ENCODE measurements around the gene FAM98C. TPM values are rescaled to one million over a fixed set of nuclear protein-coding genes. Genes with fewer than 3 reads are reported as not detected.
A peak's percentile ranks its signal among the peaks of the same experiment; 100 is the strongest.
"Not testable (repeated sequence)": the region's sequence is repeated elsewhere in the genome, so short reads cannot be mapped to it uniquely, and the experiment has no call there.

Gene FAM98C
- polyA plus RNA-seq, 6 donors from 2014 or later: 3.6 to 23.8 (median 14.2) TPM

DNA sequence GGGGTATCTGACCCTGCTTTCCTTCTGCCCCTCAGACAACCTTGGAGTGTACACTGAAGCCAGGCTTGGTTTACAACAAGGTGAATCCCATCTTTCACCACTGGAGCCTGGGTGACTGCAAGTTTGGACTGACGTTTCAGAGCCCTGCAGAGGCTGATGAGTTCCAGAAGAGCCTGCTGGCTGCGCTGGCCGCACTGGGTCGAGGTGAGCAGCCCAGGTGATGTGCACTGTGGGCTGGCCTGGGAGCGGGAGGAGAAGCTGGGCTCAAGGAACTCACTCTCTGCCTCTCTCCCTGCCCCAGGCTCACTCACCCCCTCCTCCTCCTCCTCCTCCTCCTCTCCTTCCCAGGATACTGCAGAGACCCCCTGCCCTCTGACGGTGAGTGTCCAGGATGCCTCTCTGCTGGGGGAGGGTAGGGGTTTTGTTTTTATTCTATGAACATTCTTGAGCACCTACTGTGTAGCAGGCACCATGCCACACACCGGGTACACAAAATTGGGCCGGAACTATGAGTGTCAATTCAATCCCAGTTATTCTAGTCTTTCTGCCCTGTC, 10.9 kb upstream of the FAM98C start:
- Mint-ChIP-seq H3K36me3 (peaks cover 0 to 8% of the 10 kb centered on the region in 2 donors), H3K4me3 (no peak overlapping the region), H3K27ac (peak overlapping the region in 1 of 6 donors; percentile 33), H3K9me3 (peaks cover 0 to 3% (median 0%) of the 10 kb centered on the region in 7 donors), H3K4me1 (peaks cover 22 to 38% (median 29%) of the 10 kb centered on the region in 3 donors), H3K27me3 (peaks cover 38 to 63% (median 49%) of the 10 kb centered on the region in 3 donors)
- ATAC-seq (ENCODE audit: low read depth in 2 of 2) (no peak), DNase-seq (no peak)

GRCh38 chr19:38392707-38393308, 10.1 kb upstream of the FAM98C start:
- ATAC-seq (ENCODE audit: low read depth in 2 of 2) (no peak), DNase-seq (no peak)
- Mint-ChIP-seq H3K9me3 (peaks cover 0 to 2% (median 0%) of the 10 kb centered on the region in 7 donors), H3K36me3 (peaks cover 0 to under 1% of the 10 kb centered on the region in 2 donors), H3K27me3 (peaks cover 36 to 63% (median 50%) of the 10 kb centered on the region in 3 donors), H3K27ac (peak overlapping the region in 1 of 6 donors; percentile 24), H3K4me3 (no peak overlapping the region), H3K4me1 (peaks cover 15 to 35% (median 22%) of the 10 kb centered on the region in 3 donors)

GRCh38 chr19:38394488-38394887, 8.4 kb upstream of the FAM98C start:
- DNase-seq: no peak
- Mint-ChIP-seq H3K9me3 (no peaks in the 10 kb centered on the region), H3K36me3 (no peaks in the 10 kb centered on the region), H3K27ac (peak overlapping the region in 1 of 6 donors; percentile 14), H3K27me3 (peaks cover 31 to 70% (median 51%) of the 10 kb centered on the region in 3 donors), H3K4me1 (peaks cover 8 to 26% (median 16%) of the 10 kb centered on the region in 3 donors), H3K4me3 (peak overlapping the region in 7 of 8 donors; percentile 49 to 85 (median 74))
- peak; percentile 70 to 74 for ATAC-seq (ENCODE audit: low read depth in 2 of 2)

DNA sequence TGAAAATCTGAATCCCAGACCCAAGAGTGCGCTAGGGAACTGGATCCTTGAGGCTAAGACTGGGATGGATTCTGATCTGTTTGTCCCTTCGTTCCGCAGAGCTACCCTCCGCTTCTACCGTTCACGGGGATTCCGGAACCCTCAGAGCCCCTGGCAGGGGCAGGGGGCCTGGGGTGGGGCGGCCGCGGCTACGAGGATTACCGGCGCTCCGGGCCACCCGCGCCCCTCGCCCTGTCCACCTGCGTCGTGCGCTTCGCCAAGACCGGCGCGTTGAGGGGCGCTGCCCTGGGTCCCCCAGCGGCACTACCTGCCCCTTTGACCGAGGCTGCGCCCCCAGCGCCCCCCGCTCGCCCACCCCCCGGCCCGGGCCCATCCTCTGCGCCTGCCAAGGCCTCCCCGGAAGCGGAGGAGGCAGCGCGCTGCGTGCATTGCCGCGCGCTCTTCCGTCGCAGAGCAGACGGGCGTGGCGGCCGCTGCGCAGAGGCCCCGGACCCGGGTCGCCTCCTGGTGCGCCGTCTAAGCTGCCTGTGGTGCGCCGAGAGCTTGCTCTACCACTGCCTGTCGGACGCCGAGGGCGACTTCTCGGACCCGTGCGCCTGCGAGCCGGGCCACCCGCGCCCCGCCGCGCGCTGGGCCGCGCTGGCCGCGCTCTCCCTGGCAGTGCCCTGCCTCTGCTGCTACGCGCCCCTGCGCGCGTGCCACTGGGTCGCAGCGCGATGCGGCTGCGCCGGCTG, 7.3 kb upstream of the FAM98C start:
- DNase-seq: no peak
- Mint-ChIP-seq H3K9me3 (no peaks in the 10 kb centered on the region), H3K36me3 (no peaks in the 10 kb centered on the region), H3K4me1 (peaks cover 8 to 23% (median 16%) of the 10 kb centered on the region in 3 donors), H3K4me3 (peak overlapping the region; percentile 49 to 85 (median 73)), H3K27me3 (peaks cover 27 to 73% (median 52%) of the 10 kb centered on the region in 3 donors), H3K27ac (peak overlapping the region in 2 of 6 donors; percentile 12 to 61)
- peak; percentile 72 to 75 for ATAC-seq (ENCODE audit: low read depth in 2 of 2)

DNA sequence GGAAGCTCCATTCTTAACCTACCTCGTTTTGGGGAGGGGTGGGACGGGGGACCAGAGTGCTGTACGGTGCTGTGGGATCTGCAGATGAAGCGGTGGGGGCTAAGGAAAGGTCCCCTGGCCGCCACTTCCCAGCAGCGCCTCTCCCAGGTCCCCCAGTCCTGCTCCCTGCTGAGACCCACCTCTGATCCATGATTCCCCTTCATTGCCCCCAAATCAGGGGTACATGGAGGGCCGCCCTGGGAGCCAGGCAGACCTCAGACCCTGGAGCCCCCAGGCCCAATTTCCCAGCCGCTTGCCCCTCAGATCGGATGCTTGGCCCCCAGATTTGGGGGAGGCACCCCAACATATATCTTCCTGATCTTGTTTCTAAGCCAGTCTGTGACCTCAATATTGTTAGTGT, 3.8 kb upstream of the FAM98C start:
- Mint-ChIP-seq H3K27me3 (peaks cover 12 to 51% (median 37%) of the 10 kb centered on the region in 3 donors), H3K4me3 (no peak overlapping the region), H3K4me1 (peaks cover 10 to 28% (median 26%) of the 10 kb centered on the region in 3 donors), H3K9me3 (no peaks in the 10 kb centered on the region), H3K36me3 (no peaks in the 10 kb centered on the region), H3K27ac (no peak overlapping the region)
- DNase-seq (no peak), ATAC-seq (ENCODE audit: low read depth in 2 of 2) (no peak)

- no peak overlapping the region for H3K4me3 Mint-ChIP-seq
- peaks cover 12 to 49% (median 34%) of the 10 kb centered on the region in 3 donors for H3K27me3 Mint-ChIP-seq
- no peak for ATAC-seq (ENCODE audit: low read depth in 2 of 2)
Measured at GRCh38 chr19:38399537-38399936, 3.4 kb upstream of the FAM98C start.

DNA sequence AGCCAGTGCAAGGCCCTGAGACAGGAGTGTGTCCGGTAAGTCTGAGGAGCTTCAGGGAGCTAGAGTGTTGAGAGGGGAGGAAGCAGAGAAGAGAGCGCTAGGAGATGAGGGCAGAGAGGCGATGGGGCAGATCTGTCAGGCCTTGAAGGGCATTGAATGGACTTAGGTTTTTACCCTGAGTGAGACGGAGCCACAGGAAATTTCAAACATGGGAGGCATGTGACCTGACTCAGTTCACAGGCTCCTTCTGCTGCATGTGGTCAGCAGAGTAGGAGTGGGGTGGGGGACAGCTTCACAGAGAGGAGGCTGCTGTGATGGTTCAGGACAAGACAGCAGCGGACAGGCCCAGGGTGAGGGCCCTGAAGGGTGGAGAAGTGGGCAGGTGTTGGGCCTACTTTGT, 2.5 kb upstream of the FAM98C start:
- Mint-ChIP-seq H3K36me3 (no peaks in the 10 kb centered on the region), H3K27me3 (peaks cover 12 to 43% (median 34%) of the 10 kb centered on the region in 3 donors), H3K9me3 (no peaks in the 10 kb centered on the region), H3K4me3 (peak overlapping the region in 1 of 8 donors; percentile 7), H3K4me1 (peaks cover 4 to 32% (median 27%) of the 10 kb centered on the region in 3 donors), H3K27ac (no peak overlapping the region)
- ATAC-seq (ENCODE audit: low read depth in 2 of 2) (no peak), DNase-seq (no peak)

More at GRCh38 chr19:38399537-38399936, 3.4 kb upstream of the FAM98C start:
- H3K4me1 Mint-ChIP-seq: peaks cover 9 to 31% (median 30%) of the 10 kb centered on the region in 3 donors
- no peaks in the 10 kb centered on the region for H3K9me3 Mint-ChIP-seq
- no peak for DNase-seq
- no peaks in the 10 kb centered on the region for H3K36me3 Mint-ChIP-seq
- H3K27ac Mint-ChIP-seq: no peak overlapping the region

GRCh38 chr19:38401148-38401547, 1.7 kb upstream of the FAM98C start:
- Mint-ChIP-seq H3K4me1 (peaks cover 4 to 34% (median 27%) of the 10 kb centered on the region in 3 donors), H3K4me3 (peak overlapping the region in 1 of 8 donors; percentile 78), H3K36me3 (no peaks in the 10 kb centered on the region), H3K27me3 (peaks cover 12 to 42% (median 34%) of the 10 kb centered on the region in 3 donors), H3K9me3 (no peaks in the 10 kb centered on the region), H3K27ac (peak overlapping the region in 2 of 6 donors; percentile 15 to 41)
- DNase-seq (no peak), ATAC-seq (ENCODE audit: low read depth in 2 of 2) (no peak)

GRCh38 chr19:38402623-38402966, 298 bp upstream of the FAM98C start:
- no peak for DNase-seq
- H3K9me3 Mint-ChIP-seq: no peaks in the 10 kb centered on the region
- peaks cover 0 to 28% (median 22%) of the 10 kb centered on the region in 3 donors for H3K27me3 Mint-ChIP-seq
- ATAC-seq (ENCODE audit: low read depth in 2 of 2): no peak
- peaks cover 4 to 24% (median 18%) of the 10 kb centered on the region in 3 donors for H3K4me1 Mint-ChIP-seq
- H3K4me3 Mint-ChIP-seq: peak overlapping the region; percentile 88 to 96 (median 92)
- peak overlapping the region; percentile 63 to 95 (median 89) for H3K27ac Mint-ChIP-seq
- no peaks in the 10 kb centered on the region for H3K36me3 Mint-ChIP-seq

DNA sequence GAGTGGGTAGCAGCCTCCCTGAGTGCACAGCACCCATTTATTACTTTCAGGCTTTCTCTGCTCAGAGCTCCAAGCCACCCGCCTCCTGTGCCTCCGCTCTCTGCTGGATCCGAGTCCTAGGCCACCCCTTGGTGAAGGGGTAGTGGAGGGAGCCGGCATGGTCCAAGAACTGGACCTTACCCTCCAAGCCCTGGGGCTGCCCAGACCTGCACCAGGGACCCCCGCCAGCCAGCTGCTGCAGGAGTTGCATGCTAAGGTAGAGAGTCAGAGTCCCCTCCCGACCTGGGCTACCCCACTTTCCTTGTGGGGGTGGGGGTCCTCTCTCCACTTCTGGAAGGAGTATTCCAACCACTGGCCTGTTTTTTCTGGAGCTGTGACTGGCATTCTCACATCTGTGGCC, 2.0 kb downstream of the FAM98C start:
- H3K9me3 Mint-ChIP-seq: no peaks in the 10 kb centered on the region
- H3K4me1 Mint-ChIP-seq: peaks cover 7 to 24% (median 18%) of the 10 kb centered on the region in 3 donors
- peak overlapping the region in 2 of 6 donors; percentile 15 to 36 for H3K27ac Mint-ChIP-seq
- ATAC-seq (ENCODE audit: low read depth in 2 of 2): no peak
- no peak for DNase-seq
- peaks cover 0 to 8% of the 10 kb centered on the region in 2 donors for H3K36me3 Mint-ChIP-seq
- H3K27me3 Mint-ChIP-seq: peaks cover 0 to 9% (median 8%) of the 10 kb centered on the region in 3 donors
- peak overlapping the region; percentile 42 to 94 (median 79) for H3K4me3 Mint-ChIP-seq

- ATAC-seq (ENCODE audit: low read depth in 2 of 2): no peak
- Mint-ChIP-seq H3K4me1 (peaks cover 7 to 24% (median 18%) of the 10 kb centered on the region in 3 donors), H3K4me3 (peak overlapping the region in 6 of 8 donors; percentile 25 to 93 (median 52)), H3K27ac (peak overlapping the region in 1 of 6 donors; percentile 15), H3K9me3 (no peaks in the 10 kb centered on the region), H3K36me3 (peaks cover 0 to 8% of the 10 kb centered on the region in 2 donors), H3K27me3 (peaks cover 0 to 4% (median 4%) of the 10 kb centered on the region in 3 donors)
- DNase-seq: no peak
Measured at GRCh38 chr19:38405276-38405675, 2.4 kb downstream of the FAM98C start.

DNA sequence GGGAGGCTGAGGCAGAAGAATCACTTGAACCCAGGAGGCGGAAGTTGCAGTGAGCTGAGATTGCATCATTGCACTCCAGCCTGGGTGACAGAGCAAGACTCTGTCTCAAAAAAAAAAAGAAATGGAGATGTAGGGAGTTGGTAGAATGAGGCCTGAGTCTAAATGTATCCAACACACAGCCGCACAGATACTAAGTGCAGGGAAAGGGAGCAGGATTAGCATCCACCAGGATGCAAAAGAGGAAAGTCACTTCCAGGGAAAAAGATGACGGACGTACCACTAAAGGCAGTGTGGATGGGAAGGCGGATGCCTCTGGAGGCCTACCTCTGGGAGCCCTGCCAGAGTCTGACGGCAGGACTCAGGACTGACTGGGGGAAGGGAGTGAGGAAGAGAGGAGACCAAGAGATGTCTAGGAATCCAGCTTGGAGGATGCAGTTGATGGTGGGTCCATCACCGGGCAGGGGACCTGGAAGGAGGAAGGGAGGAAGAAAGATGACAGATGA, 6.8 kb downstream of the FAM98C start:
- Mint-ChIP-seq H3K27me3 (no peaks in the 10 kb centered on the region), H3K36me3 (peaks cover 0 to 8% of the 10 kb centered on the region in 2 donors), H3K4me3 (no peak overlapping the region), H3K9me3 (no peaks in the 10 kb centered on the region), H3K27ac (peak overlapping the region in 2 of 6 donors; percentile 7 to 76), H3K4me1 (peaks cover 3 to 9% (median 3%) of the 10 kb centered on the region in 3 donors)
- ATAC-seq (ENCODE audit: low read depth in 2 of 2) (no peak), DNase-seq (no peak)

DNA sequence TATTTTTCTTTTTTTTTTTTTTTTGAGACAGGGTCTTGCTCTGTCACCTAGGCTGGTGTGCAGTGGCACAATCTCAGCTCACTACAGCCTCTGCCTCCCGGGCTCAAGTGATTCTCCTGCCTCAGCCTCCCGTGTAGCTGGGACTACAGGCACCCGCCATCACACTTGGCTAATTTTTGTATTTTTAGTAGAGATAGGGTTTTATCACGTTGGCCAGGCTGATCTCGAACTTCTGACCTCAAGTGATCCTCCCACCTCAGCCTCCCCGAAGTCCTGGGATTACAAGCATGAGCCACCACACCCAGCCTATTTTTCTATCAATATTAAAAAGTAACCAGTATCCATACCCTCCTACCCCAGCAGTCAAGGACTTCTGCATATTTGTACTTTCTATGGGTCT, 7.5 kb downstream of the FAM98C start:
- peak overlapping the region in 1 of 6 donors; percentile 26 for H3K27ac Mint-ChIP-seq
- H3K36me3 Mint-ChIP-seq; ATAC-seq (ENCODE audit: low read depth in 2 of 2); H3K27me3 Mint-ChIP-seq; H3K4me1 Mint-ChIP-seq; H3K4me3 Mint-ChIP-seq; H3K9me3 Mint-ChIP-seq; DNase-seq: not testable (repeated sequence)

All from naive B cell (primary cell).